Measurements from ENCODE around the gene KIT. TPM values are rescaled to one million over a fixed set of nuclear protein-coding genes. Genes with fewer than 3 reads are reported as not detected.

Gene KIT
- total RNA-seq, 1 experiment from 2014 or later = 1.5 TPM

- BruUV-seq (replicated peaks) = no TSS peak
- in situ Hi-C loops (cut with HindIII; ENCODE audit: low pct_unique_long_range_greater_than_20kb, low sequenced_read_pairs) = no loop called here
- no peaks in the 10 kb centered on the region for H3K36me3 ChIP-seq (ENCODE audit: control insufficient read depth, insufficient read depth, low read length)
- H3K27ac ChIP-seq (ENCODE audit: low read length) = no peak overlapping the region
- H3K4me3 ChIP-seq (ENCODE audit: low read depth in 2 of 2, low read length in 2 of 2) = no peak overlapping the region
- no peak for ATAC-seq
- no peaks in the 10 kb centered on the region for H3K27me3 ChIP-seq (ENCODE audit: control insufficient read depth, insufficient read depth, low read length)
- no peak for TF ChIP-seq TCF7L2 (IDR thresholded peaks at IDR 0.05; ENCODE audit: low read depth, low read length)
- TF ChIP-seq CTCF (IDR thresholded peaks at IDR 0.05) = no peak
- no peak for TF ChIP-seq REST (IDR thresholded peaks at IDR 0.05; ENCODE audit: insufficient read depth in 1 of 2, low read depth in 2 of 2, low read length in 1 of 2)
- no peak for TF ChIP-seq POLR2AphosphoS5 (IDR thresholded peaks at IDR 0.05; ENCODE audit: low read depth, low read length)
- TF ChIP-seq SIN3A (IDR thresholded peaks at IDR 0.05; ENCODE audit: borderline replicate concordance, insufficient read depth, low read depth, low read length) = no peak
- POLR2A ChIA-PET = no interaction called here
- no peaks in the 10 kb centered on the region for H3K4me1 ChIP-seq (ENCODE audit: control insufficient read depth, insufficient read depth, low read length)
- CTCF ChIA-PET = no interaction called here
- intact Hi-C loops (cut with micrococcal nuclease; ENCODE audit: unreplicated experiment) = no loop called here
- DNase-seq (ENCODE audit: low read depth, low spot score) = no peak
- H3K9me3 ChIP-seq (ENCODE audit: control insufficient read depth, insufficient read depth, low read depth, low read length) = no peaks in the 10 kb centered on the region
Measured at GRCh38 chr4:54744487-54744886, 86.7 kb downstream of the KIT start.

- no peaks in the 10 kb centered on the region for H3K4me1 ChIP-seq (ENCODE audit: control insufficient read depth, insufficient read depth, low read length)
- ChIA-PET CTCF (no interaction called here), POLR2A (no interaction called here)
- intact Hi-C loops (cut with micrococcal nuclease; ENCODE audit: unreplicated experiment) = no loop called here
- BruUV-seq (replicated peaks) = no TSS peak
- no peak overlapping the region for H3K27ac ChIP-seq (ENCODE audit: low read length)
- ATAC-seq (no peak), DNase-seq (ENCODE audit: low read depth, low spot score) (no peak)
- no peaks in the 10 kb centered on the region for H3K36me3 ChIP-seq (ENCODE audit: control insufficient read depth, insufficient read depth, low read length)
- in situ Hi-C loops (cut with HindIII; ENCODE audit: low pct_unique_long_range_greater_than_20kb, low sequenced_read_pairs) = no loop called here
- no peak for TF ChIP-seq SIN3A (IDR thresholded peaks at IDR 0.05; ENCODE audit: borderline replicate concordance, insufficient read depth, low read depth, low read length)
- TF ChIP-seq REST (IDR thresholded peaks at IDR 0.05; ENCODE audit: insufficient read depth in 1 of 2, low read depth in 2 of 2, low read length in 1 of 2) = no peak
- no peak for TF ChIP-seq CTCF (IDR thresholded peaks at IDR 0.05)
- H3K4me3 ChIP-seq (ENCODE audit: low read depth in 2 of 2, low read length in 2 of 2) = no peak overlapping the region
- H3K27me3 ChIP-seq (ENCODE audit: control insufficient read depth, insufficient read depth, low read length) = no peaks in the 10 kb centered on the region
- H3K9me3 ChIP-seq (ENCODE audit: control insufficient read depth, insufficient read depth, low read depth, low read length) = no peaks in the 10 kb centered on the region
Measured at GRCh38 chr4:54745031-54745770, 87.4 kb downstream of the KIT start.
